ENCODE results near the gene LPCAT2. TPM values are rescaled to one million over a fixed set of nuclear protein-coding genes. Genes with fewer than 3 reads are reported as not detected.
"Not testable (repeated sequence)": the region's sequence is repeated elsewhere in the genome, so short reads cannot be mapped to it uniquely, and the experiment has no call there.

Gene LPCAT2
- total RNA-seq, 1 experiment from 2014 or later: not detected

DNA sequence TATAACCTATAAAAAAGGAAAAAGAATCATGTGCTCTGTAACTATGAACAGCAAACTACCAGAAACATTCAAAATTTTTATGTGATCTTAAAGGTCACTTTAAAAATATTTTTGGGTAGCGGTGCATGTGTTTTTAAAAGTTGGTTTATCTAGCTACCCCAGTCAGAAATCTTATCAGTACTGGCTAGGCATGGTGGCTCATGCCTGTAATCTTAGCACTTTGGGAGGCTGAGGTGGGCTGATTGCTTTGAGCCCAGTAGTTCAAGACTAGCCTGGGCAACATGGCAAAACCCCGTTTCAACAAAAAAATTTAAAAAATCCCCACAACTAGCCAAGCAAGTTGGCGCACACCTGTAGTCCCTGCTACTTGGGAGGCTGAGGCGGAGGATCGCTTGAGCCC lies 61.3 kb downstream of the LPCAT2 start:
- no peak for DNase-seq (ENCODE audit: low spot score)
- in situ Hi-C loops (cut with HindIII; ENCODE audit: low sequenced_read_pairs): no loop called here

GRCh38 chr16:55571191-55571897 lies 62.5 kb downstream of the LPCAT2 start:
- DNase-seq (ENCODE audit: low spot score): no peak
- in situ Hi-C loops (cut with HindIII; ENCODE audit: low sequenced_read_pairs): no loop called here

DNA sequence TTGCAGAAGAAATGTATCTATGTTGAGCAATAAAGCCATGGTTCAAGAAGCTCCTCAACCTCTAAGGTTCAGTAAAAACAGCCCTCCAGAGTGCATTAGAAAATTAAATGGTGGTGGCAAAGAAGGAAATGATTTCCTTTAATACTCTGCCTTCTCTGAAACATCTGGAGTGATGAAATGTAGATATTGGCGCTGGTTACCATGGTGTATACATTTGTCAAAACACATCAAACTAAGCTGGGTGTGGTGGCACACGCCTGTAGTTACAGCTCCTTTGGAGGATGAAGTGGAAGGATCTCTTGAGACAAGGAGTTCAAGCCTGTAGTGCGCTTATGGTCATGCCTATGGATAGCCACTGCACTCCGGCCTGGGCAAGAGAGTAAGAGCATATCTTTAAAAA lies 63.6 kb downstream of the LPCAT2 start:
- DNase-seq (ENCODE audit: low spot score): no peak
- in situ Hi-C loops (cut with HindIII; ENCODE audit: low sequenced_read_pairs): no loop called here

- no peak for DNase-seq (ENCODE audit: low spot score)
- in situ Hi-C loops (cut with HindIII; ENCODE audit: low sequenced_read_pairs): no loop called here
Observed at GRCh38 chr16:55574811-55575210, 65.9 kb downstream of the LPCAT2 start.

DNA sequence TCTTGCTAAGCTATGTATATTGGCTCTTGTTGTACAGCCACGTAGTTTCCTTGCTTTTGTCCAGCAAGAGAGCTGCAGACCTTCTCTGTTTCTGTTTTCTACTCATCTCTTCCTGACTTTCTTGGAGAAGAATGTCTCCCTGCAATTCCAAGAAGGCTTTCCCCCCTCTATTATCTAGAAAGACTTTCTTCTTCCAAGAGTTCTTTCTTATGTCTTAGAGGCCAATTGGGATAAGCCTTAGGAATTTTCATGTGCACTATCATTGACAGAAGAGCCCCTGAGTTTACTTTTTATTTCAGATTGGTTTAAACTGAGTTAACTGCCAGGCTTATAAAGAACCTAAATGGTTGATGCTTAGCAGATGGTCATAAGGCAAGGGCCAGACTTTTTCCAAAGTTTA lies 66.6 kb downstream of the LPCAT2 start:
- no peak for DNase-seq (ENCODE audit: low spot score)
- in situ Hi-C loops (cut with HindIII; ENCODE audit: low sequenced_read_pairs): no loop called here

DNA sequence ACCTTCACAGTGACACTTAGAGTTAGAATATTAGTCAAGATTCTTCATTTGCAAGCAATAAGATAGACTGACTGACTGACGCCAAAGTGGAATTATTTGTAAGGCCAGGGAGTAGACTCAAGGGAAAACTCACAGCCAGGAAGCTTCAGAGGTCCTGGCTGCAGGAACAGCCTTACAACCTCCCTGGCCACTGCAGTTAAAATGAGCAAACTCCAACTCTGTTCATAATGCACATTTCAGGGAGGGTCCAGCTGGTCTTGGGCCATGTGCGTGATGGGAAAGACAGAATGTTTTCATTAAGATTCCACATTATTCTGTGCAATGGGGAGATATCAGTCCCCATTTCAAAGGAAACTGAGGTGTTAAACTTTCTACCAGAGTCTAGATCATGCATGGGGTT lies 67.5 kb downstream of the LPCAT2 start:
- no peak for DNase-seq (ENCODE audit: low spot score)
- in situ Hi-C loops (cut with HindIII; ENCODE audit: low sequenced_read_pairs): no loop called here

DNA sequence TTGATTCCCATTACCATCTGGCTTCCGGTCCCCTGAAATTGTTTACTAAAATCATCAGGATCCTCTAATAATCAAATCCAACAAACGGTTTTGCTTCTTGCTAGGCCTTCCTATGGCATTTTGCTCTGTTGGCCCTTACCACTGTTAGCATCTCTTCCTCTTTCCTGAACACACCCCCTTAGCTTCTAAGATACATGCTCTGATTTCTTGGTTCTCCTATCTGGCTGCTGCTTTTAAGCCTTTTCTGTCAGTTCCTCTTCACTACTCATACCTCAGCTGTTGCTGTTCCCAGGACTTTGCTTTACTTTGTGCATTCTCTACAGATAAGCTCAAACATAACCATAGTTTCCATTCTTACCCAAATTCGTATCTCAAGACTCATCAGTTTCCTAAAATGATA lies 69.0 kb downstream of the LPCAT2 start:
- no peak for DNase-seq (ENCODE audit: low spot score)
- in situ Hi-C loops (cut with HindIII; ENCODE audit: low sequenced_read_pairs): no loop called here

GRCh38 chr16:55585631-55586030 lies 76.8 kb downstream of the LPCAT2 start:
- in situ Hi-C loops (cut with HindIII; ENCODE audit: low sequenced_read_pairs): no loop called here

GRCh38 chr16:55588799-55589198 lies 79.9 kb downstream of the LPCAT2 start:
- in situ Hi-C loops (cut with HindIII; ENCODE audit: low sequenced_read_pairs): no loop called here
- no peak for DNase-seq (ENCODE audit: low spot score)

More at GRCh38 chr16:55585631-55586030, 76.8 kb downstream of the LPCAT2 start:
- DNase-seq (ENCODE audit: low spot score): no peak

DNA sequence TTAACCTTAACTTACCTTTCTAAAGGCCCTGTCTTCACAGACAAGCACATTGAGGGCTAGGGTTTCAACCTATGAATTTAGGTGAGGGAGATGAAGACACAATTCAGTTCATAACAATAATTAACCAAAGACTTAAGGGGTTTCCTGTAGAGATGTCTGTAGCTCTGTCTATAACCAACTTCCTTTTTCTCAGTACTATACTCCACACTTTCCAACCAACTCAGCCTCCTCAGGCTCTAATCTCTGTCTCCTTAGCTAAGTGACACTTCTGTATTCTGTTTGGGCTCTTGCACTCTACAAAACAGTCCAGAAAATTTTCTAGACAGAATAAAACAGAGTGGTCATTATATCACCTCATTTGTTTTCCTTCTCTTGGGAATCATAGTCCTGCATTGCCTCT lies 83.4 kb downstream of the LPCAT2 start:
- in situ Hi-C loops (cut with HindIII; ENCODE audit: low sequenced_read_pairs): no loop called here
- no peak for DNase-seq (ENCODE audit: low spot score)

- DNase-seq (ENCODE audit: low spot score): no peak
- in situ Hi-C loops (cut with HindIII; ENCODE audit: low sequenced_read_pairs): no loop called here
Observed at GRCh38 chr16:55597928-55598327, 89.1 kb downstream of the LPCAT2 start.

- no peak for DNase-seq (ENCODE audit: low spot score)
- in situ Hi-C loops (cut with HindIII; ENCODE audit: low sequenced_read_pairs): no loop called here
Observed at GRCh38 chr16:55605754-55606336, 97.0 kb downstream of the LPCAT2 start.

GRCh38 chr16:55613613-55614335 lies 104.9 kb downstream of the LPCAT2 start:
- in situ Hi-C loops (cut with HindIII; ENCODE audit: low sequenced_read_pairs): no loop called here

GRCh38 chr16:55615071-55615470 lies 106.2 kb downstream of the LPCAT2 start:
- in situ Hi-C loops (cut with HindIII; ENCODE audit: low sequenced_read_pairs): no loop called here

More at GRCh38 chr16:55613613-55614335, 104.9 kb downstream of the LPCAT2 start:
- no peak for DNase-seq (ENCODE audit: low spot score)

DNA sequence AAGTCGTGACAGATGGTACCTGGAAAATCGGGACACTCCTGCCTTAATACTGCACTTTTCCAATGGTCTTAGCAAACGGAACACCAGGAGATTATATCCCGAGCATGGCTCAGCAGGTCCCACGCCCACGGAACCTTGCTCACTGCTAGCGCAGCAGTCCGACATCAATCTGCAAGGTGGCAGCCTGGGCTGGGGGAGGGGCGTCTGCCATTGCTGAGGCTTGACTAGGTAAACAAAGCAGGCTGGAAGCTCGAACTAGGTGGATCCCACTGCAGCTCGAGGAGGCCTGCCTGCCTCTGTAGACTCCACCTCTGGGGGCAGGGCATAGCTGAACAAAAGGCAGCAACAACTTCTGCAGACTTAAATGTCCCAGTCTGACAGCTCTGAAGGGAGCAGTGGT lies 106.8 kb downstream of the LPCAT2 start:
- in situ Hi-C loops (cut with HindIII; ENCODE audit: low sequenced_read_pairs): not testable (repeated sequence)

More at GRCh38 chr16:55615071-55615470, 106.2 kb downstream of the LPCAT2 start:
- DNase-seq (ENCODE audit: low spot score): no peak

DNA sequence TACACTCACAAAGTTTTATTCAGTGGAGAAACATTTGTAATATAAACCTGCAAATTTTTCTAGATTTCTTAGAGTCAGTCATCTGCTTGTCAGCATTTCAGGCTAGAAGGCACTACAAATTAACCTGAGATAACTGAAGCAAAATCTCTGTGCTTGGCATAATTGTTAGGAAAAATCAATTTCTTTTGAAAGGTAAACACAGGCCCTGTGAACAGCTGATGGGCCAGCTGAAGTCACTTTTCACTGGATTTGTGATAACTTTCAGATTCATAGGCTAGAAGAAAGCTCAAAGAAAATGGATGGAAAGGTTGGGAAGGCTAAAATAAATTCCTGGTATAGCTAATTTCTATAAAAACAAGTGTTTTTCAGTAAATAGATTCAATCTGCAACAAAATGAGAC lies 112.9 kb downstream of the LPCAT2 start:
- in situ Hi-C loops (cut with HindIII; ENCODE audit: low sequenced_read_pairs): no loop called here
- DNase-seq (ENCODE audit: low spot score): no peak

More for the DNA sequence above, 106.8 kb downstream of the LPCAT2 start:
- not testable (repeated sequence) for DNase-seq (ENCODE audit: low spot score)

DNA sequence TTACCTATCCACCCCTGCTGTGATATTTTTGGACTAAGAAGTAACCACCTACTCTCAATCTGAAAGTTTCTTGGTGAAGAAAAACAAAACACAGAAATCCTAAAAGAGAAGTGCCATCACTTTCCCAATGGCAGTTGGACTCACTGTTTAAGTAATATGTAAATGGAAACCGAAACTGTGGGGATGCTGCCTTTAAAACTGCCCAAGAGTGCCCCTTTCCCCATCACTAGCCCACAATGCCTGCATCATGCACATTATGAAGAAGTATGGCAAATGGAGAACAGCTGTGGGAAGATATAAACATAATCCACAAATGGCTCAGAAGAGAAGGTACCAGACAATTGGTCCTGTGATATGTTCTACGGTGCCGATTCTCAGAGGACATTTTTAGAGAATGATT lies 113.4 kb downstream of the LPCAT2 start:
- in situ Hi-C loops (cut with HindIII; ENCODE audit: low sequenced_read_pairs): no loop called here

GRCh38 chr16:55622930-55623561 lies 114.2 kb downstream of the LPCAT2 start:
- in situ Hi-C loops (cut with HindIII; ENCODE audit: low sequenced_read_pairs): no loop called here
- DNase-seq (ENCODE audit: low spot score): no peak

More for the DNA sequence above, 113.4 kb downstream of the LPCAT2 start:
- no peak for DNase-seq (ENCODE audit: low spot score)

GRCh38 chr16:55623640-55624039 lies 114.8 kb downstream of the LPCAT2 start:
- DNase-seq (ENCODE audit: low spot score): no peak
- in situ Hi-C loops (cut with HindIII; ENCODE audit: low sequenced_read_pairs): no loop called here

- DNase-seq (ENCODE audit: low spot score): no peak
- in situ Hi-C loops (cut with HindIII; ENCODE audit: low sequenced_read_pairs): no loop called here
Observed at GRCh38 chr16:55624696-55625095, 115.8 kb downstream of the LPCAT2 start.
